Activated CD8-positive, alpha-beta T cell treated with anti-CD3 and anti-CD28 coated beads for 36 hours (primary cell): ENCODE results near the gene FOXL3. TPM values are rescaled to one million over a fixed set of nuclear protein-coding genes. Genes with fewer than 3 reads are reported as not detected.

ENCODE experiments used
- ATAC-seq: fragments of 200-7000 bp; cut with Tn5 transposase; one replicate; pipeline ENCODE4 v1.10.0; 2021; ENCODE audit warnings: mild to moderate bottlenecking, moderate library complexity
- CTCF ChIA-PET: fragments of 350-600 bp; sonication (Branson Sonifier 250); formaldehyde crosslinking; loops from one replicate; lab custom pipeline; 2021; ENCODE audit warnings: antibody characterized with exemption; lab: Charles Lee
- POLR2A ChIA-PET: fragments of 350-600 bp; sonication (Branson Sonifier 250); formaldehyde crosslinking; loops from one replicate; lab custom pipeline; 2021; ENCODE audit warnings: antibody characterized with exemption; lab: Charles Lee
- DNase-seq: peaks from one replicate; pipeline ENCODE4 v3.0.0-alpha.2; 2020
- H3K27ac Mint-ChIP-seq: one replicate; pipeline ENCODE4 v1.8.0; 2021; ENCODE audit warnings: mild to moderate bottlenecking, mixed read lengths
- H3K27me3 Mint-ChIP-seq: one replicate; pipeline ENCODE4 v1.8.0; 2021; ENCODE audit warnings: mixed read lengths
- H3K36me3 Mint-ChIP-seq: one replicate; pipeline ENCODE4 v1.8.0; 2021; ENCODE audit warnings: low read depth, mixed read lengths
- H3K4me1 Mint-ChIP-seq: one replicate; pipeline ENCODE4 v1.8.0; 2021; ENCODE audit warnings: low read depth, mixed read lengths
- H3K4me3 Mint-ChIP-seq: one replicate; pipeline ENCODE4 v1.8.0; 2021; ENCODE audit warnings: mild to moderate bottlenecking, moderate library complexity, mixed read lengths
- H3K9me3 Mint-ChIP-seq: one replicate; pipeline ENCODE4 v1.8.0; 2021; ENCODE audit warnings: mixed read lengths
- CTCF ChIP-seq: fragments of 200-600 bp; IDR thresholded peaks from one replicate; pipeline ENCODE4 v1.8.0; 2022; ENCODE audit warnings: antibody characterized with exemption, mild to moderate bottlenecking
- intact Hi-C: fragments of 100-400 bp; cut with micrococcal nuclease; formaldehyde crosslinking; loops from one replicate; pipeline ENCODE4 v1.10.0; 2022
- total RNA-seq, 2 experiments: library from RNA; stranded (reverse); gene quantifications; one replicate each; pipeline ENCODE4 v1.2.3, GENCODE V29; 2021

FOXL3 gene
- total RNA-seq, 2 experiments from 2014 or later, result not detected

GRCh38 chr7:265192-265997 lies 24.6 kb upstream of the FOXL3 start:
- no peak for TF ChIP-seq CTCF
- Mint-ChIP-seq H3K27ac (no peak overlapping the region), H3K4me1 (peaks cover 2% of the 10 kb centered on the region), H3K9me3 (peaks cover 3% of the 10 kb centered on the region), H3K27me3 (no peaks in the 10 kb centered on the region), H3K36me3 (no peaks in the 10 kb centered on the region), H3K4me3 (no peak overlapping the region)
- no peak for ATAC-seq
- intact Hi-C loops, result no loop called here
- ChIA-PET CTCF (no interaction called here), POLR2A (no interaction called here)
- DNase-seq, result no peak

GRCh38 chr7:265998-266850 lies 23.7 kb upstream of the FOXL3 start:
- CTCF ChIA-PET, result no interaction called here
- no peaks in the 10 kb centered on the region for H3K36me3 Mint-ChIP-seq
- no peak for ATAC-seq

GRCh38 chr7:266851-267840 lies 22.8 kb upstream of the FOXL3 start:
- no peaks in the 10 kb centered on the region for H3K36me3 Mint-ChIP-seq
- TF ChIP-seq CTCF, result no peak
- ChIA-PET POLR2A (no interaction called here), CTCF (no interaction called here)
- peak; percentile 13 for DNase-seq
- H3K27ac Mint-ChIP-seq, result no peak overlapping the region
- H3K4me3 Mint-ChIP-seq, result no peak overlapping the region
- intact Hi-C loops, result no loop called here
- H3K27me3 Mint-ChIP-seq, result no peaks in the 10 kb centered on the region
- H3K4me1 Mint-ChIP-seq, result peaks cover 2% of the 10 kb centered on the region
- no peak for ATAC-seq
- H3K9me3 Mint-ChIP-seq, result no peaks in the 10 kb centered on the region

More at GRCh38 chr7:265998-266850, 23.7 kb upstream of the FOXL3 start:
- TF ChIP-seq CTCF, result no peak
- Mint-ChIP-seq H3K27me3 (no peaks in the 10 kb centered on the region), H3K4me3 (no peak overlapping the region), H3K27ac (no peak overlapping the region), H3K9me3 (peaks cover 3% of the 10 kb centered on the region), H3K4me1 (peaks cover 2% of the 10 kb centered on the region)
- no peak for DNase-seq
- POLR2A ChIA-PET, result no interaction called here
- intact Hi-C loops, result no loop called here

GRCh38 chr7:268991-269390 lies 21.0 kb upstream of the FOXL3 start:
- H3K27me3 Mint-ChIP-seq, result no peaks in the 10 kb centered on the region
- no peak for DNase-seq
- no peak for TF ChIP-seq CTCF
- peaks cover 10% of the 10 kb centered on the region for H3K9me3 Mint-ChIP-seq
- POLR2A ChIA-PET, result no interaction called here
- CTCF ChIA-PET, result no interaction called here
- intact Hi-C loops, result no loop called here
- ATAC-seq, result no peak
- H3K27ac Mint-ChIP-seq, result no peak overlapping the region
- H3K36me3 Mint-ChIP-seq, result no peaks in the 10 kb centered on the region
- no peaks in the 10 kb centered on the region for H3K4me1 Mint-ChIP-seq
- H3K4me3 Mint-ChIP-seq, result no peak overlapping the region
